Activated CD4-positive, alpha-beta memory T cell treated with anti-CD3 and anti-CD28 coated beads, Interleukin-2, amount 10 ng/mL, durations not matched to agents 7 days and 5 days (primary cell): ENCODE measurements around the gene DMRTC1B. TPM values are rescaled to one million over a fixed set of nuclear protein-coding genes. Genes with fewer than 3 reads are reported as not detected.
"Not testable (repeated sequence)": the region's sequence is repeated elsewhere in the genome, so short reads cannot be mapped to it uniquely, and the experiment has no call there.

Experiments used
- CTCF ChIA-PET: fragments of 350-600 bp; sonication (Branson Sonifier 250); formaldehyde crosslinking; loops from one replicate; lab custom pipeline; 2021; ENCODE audit warnings: antibody characterized with exemption, inconsistent platforms; lab: Charles Lee
- POLR2A ChIA-PET: fragments of 350-600 bp; sonication (Branson Sonifier 250); formaldehyde crosslinking; loops from one replicate; lab custom pipeline; 2021; ENCODE audit warnings: antibody characterized with exemption; lab: Charles Lee
- DNase-seq: peaks from one replicate; pipeline ENCODE4 v3.0.0-alpha.2; 2020
- H3K27ac Mint-ChIP-seq: one replicate; pipeline ENCODE4 v1.8.0; 2021; ENCODE audit warnings: mild to moderate bottlenecking, mixed read lengths
- H3K27me3 Mint-ChIP-seq: one replicate; pipeline ENCODE4 v1.8.0; 2021; ENCODE audit warnings: mixed read lengths
- H3K36me3 Mint-ChIP-seq: one replicate; pipeline ENCODE4 v1.8.0; 2021; ENCODE audit warnings: low read depth, mixed read lengths
- H3K4me1 Mint-ChIP-seq: one replicate; pipeline ENCODE4 v1.8.0; 2021; ENCODE audit warnings: mixed read lengths
- H3K4me3 Mint-ChIP-seq: one replicate; pipeline ENCODE4 v1.8.0; 2021; ENCODE audit warnings: mild to moderate bottlenecking, mixed read lengths
- H3K9me3 Mint-ChIP-seq: one replicate; pipeline ENCODE4 v1.8.0; 2021; ENCODE audit warnings: mixed read lengths
- total RNA-seq, 2 experiments: library from RNA; stranded (reverse); gene quantifications; one replicate each; pipeline ENCODE4 v1.2.3, GENCODE V29; 2021

The DMRTC1B gene
- total RNA-seq, 2 experiments from 2014 or later = not detected

DNA sequence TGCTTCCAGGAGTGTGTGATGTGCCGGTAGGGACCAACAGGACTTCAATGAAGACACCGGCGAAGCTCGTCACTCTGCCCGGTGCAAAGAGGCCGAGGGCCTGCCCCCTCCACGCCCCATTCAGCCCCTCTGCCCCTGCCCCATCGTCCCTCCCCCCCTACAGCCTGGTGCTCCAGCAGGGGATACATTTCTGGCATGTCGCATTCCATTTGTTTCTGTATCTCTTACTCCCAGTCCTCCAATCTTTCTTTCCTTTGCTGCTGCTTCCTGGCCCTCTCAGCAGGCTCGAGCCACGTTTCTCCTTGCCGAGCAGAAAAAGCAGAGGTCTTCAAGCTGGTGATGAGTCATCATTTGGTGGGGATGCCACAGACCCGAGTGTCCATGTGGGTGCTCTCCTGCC is 31.4 kb downstream of the DMRTC1B start, which contains the start of gene FAM236D:
Gene FAM236D, minus strand, starts transcription at position 101 of the 400 bp plus-strand sequence. Its CDS starts 100 bp downstream, at position 1.
- DNase-seq, H3K4me1 Mint-ChIP-seq, CTCF ChIA-PET, H3K9me3 Mint-ChIP-seq, H3K36me3 Mint-ChIP-seq, H3K27me3 Mint-ChIP-seq, H3K27ac Mint-ChIP-seq, H3K4me3 Mint-ChIP-seq, POLR2A ChIA-PET: not testable (repeated sequence)

DNA sequence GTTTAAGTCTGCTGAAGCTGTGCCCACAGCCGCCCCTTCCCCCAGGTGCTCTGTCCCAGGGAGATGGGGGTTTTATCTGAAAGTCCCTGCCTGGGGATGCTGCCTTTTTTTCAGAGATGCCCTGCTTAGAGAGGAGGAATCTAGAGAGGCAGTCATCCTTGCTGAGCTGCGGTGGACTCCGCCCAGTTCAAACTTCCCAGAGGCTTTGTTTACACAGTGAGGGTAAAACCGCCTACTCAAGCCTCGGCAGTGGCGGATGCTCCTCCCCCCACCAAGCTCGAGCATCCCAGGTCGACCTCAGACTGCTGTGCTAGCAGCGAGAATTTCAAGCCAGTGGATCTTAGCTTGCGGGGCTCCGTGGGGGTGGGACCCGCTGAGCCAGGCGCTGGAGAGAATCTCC is 54.0 kb downstream of the DMRTC1B start:
- DNase-seq, POLR2A ChIA-PET, H3K9me3 Mint-ChIP-seq, H3K27ac Mint-ChIP-seq, CTCF ChIA-PET, H3K27me3 Mint-ChIP-seq, H3K4me1 Mint-ChIP-seq, H3K4me3 Mint-ChIP-seq, H3K36me3 Mint-ChIP-seq: not testable (repeated sequence)

DNA sequence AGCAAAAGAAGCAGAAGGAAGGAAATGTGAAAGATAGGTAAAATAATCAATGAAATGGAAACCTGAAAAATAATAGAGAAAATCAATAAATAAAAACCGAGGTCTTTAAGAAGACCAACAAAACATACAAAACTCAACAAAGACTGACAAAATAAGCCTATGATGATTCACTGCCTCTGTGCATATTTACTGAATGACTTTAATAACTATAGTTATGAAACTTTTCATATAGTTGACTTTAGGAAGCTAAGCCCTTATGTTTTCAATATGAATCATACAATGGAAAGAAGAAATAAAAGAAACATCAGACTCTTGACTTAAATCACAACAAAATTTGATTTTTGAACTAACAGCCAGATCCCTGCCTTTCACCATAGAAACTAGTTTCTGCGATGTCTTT is 60.8 kb downstream of the DMRTC1B start:
- CTCF ChIA-PET, H3K36me3 Mint-ChIP-seq, POLR2A ChIA-PET, H3K9me3 Mint-ChIP-seq, DNase-seq, H3K4me1 Mint-ChIP-seq, H3K4me3 Mint-ChIP-seq, H3K27me3 Mint-ChIP-seq, H3K27ac Mint-ChIP-seq: not testable (repeated sequence)

DNA sequence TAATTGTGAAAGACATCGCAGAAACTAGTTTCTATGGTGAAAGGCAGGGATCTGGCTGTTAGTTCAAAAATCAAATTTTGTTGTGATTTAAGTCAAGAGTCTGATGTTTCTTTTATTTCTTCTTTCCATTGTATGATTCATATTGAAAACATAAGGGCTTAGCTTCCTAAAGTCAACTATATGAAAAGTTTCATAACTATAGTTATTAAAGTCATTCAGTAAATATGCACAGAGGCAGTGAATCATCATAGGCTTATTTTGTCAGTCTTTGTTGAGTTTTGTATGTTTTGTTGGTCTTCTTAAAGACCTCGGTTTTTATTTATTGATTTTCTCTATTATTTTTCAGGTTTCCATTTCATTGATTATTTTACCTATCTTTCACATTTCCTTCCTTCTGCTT is 106.2 kb downstream of the DMRTC1B start:
- H3K4me1 Mint-ChIP-seq, H3K36me3 Mint-ChIP-seq, H3K9me3 Mint-ChIP-seq, DNase-seq, H3K27ac Mint-ChIP-seq, POLR2A ChIA-PET, CTCF ChIA-PET, H3K27me3 Mint-ChIP-seq, H3K4me3 Mint-ChIP-seq: not testable (repeated sequence)

DNA sequence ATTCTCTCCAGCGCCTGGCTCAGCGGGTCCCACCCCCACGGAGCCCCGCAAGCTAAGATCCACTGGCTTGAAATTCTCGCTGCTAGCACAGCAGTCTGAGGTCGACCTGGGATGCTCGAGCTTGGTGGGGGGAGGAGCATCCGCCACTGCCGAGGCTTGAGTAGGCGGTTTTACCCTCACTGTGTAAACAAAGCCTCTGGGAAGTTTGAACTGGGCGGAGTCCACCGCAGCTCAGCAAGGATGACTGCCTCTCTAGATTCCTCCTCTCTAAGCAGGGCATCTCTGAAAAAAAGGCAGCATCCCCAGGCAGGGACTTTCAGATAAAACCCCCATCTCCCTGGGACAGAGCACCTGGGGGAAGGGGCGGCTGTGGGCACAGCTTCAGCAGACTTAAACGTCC is 113.0 kb downstream of the DMRTC1B start:
- H3K27me3 Mint-ChIP-seq, H3K27ac Mint-ChIP-seq, POLR2A ChIA-PET, H3K9me3 Mint-ChIP-seq, CTCF ChIA-PET, H3K4me3 Mint-ChIP-seq, H3K4me1 Mint-ChIP-seq, DNase-seq, H3K36me3 Mint-ChIP-seq: not testable (repeated sequence)

Other genes starting within 250 kb of the DMRTC1B start
- gene HDAC8, start 204.0 kb upstream of the DMRTC1B start, total RNA-seq = 10 to 100 TPM; 23.8 to 24.1 TPM
- 1 to 10 TPM; 1.4 to 1.6 TPM for gene PHKA1, start 62.6 kb upstream of the DMRTC1B start, total RNA-seq
- gene FAM236B, start 5.8 kb downstream of the DMRTC1B start, total RNA-seq = not detected
- not detected for gene FAM236D, start 31.3 kb downstream of the DMRTC1B start, total RNA-seq
- not detected for gene FAM236C, start 135.7 kb downstream of the DMRTC1B start, total RNA-seq
- not detected for gene FAM236A, start 161.3 kb downstream of the DMRTC1B start, total RNA-seq
- not detected for gene DMRTC1, start 166.9 kb downstream of the DMRTC1B start, total RNA-seq
- not detected for gene PABPC1L2B, start 226.0 kb downstream of the DMRTC1B start, total RNA-seq